Stimulated activated CD8-positive, alpha-beta memory T cell treated with anti-CD3 and anti-CD28 coated beads, Interleukin-12 subunit alpha, Interleukin-12 subunit beta, amount 100 ng/mL, for 24 hours (primary cell): ENCODE measurements around the gene GPI.
"Not testable (repeated sequence)": the region's sequence is repeated elsewhere in the genome, so short reads cannot be mapped to it uniquely, and the experiment has no call there.

Experiments
- DNase-seq: peaks from one replicate; pipeline ENCODE4 v3.0.0-alpha.2; 2020; ENCODE audit errors: extremely low read depth

The GPI gene

GRCh38 chr19:34367624-34367957 lies 2.6 kb downstream of the GPI start:
- DNase-seq = no peak

DNA sequence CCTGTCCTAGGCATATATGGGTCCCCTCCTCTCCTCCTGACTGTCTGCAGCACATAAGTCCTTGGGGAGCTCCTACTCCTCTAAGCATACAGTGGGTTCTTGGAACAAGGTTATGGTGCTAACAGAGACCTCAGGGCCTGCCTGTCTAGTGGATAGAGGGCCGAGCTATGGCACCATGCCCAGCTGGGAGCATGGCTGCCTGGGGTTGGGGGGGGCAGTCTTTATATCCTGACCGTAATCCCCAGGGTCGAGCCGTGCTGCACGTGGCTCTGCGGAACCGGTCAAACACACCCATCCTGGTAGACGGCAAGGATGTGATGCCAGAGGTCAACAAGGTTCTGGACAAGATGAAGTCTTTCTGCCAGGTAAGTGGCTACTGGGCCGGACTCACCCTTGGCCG lies 3.3 kb downstream of the GPI start:
- no peak for DNase-seq

DNA sequence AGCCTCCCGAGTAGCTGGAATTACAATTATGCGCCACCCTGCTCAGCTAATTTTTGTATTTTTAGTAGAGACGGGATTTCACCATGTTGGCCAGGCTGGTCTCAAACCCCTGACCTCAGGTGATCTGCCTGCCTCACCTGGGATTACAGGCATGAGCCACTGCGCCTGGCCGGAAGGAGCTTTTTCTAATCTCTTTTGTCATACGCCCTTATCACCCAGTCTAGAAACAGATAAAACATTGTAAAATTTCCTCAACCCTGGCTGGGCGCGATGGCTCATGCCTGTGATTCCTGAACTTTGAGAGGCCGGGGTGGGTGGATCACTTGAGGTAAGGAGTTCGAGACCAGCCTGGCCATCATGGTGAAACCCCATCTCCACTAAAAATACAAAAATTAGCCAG lies 4.2 kb downstream of the GPI start:
- DNase-seq = not testable (repeated sequence)

DNA sequence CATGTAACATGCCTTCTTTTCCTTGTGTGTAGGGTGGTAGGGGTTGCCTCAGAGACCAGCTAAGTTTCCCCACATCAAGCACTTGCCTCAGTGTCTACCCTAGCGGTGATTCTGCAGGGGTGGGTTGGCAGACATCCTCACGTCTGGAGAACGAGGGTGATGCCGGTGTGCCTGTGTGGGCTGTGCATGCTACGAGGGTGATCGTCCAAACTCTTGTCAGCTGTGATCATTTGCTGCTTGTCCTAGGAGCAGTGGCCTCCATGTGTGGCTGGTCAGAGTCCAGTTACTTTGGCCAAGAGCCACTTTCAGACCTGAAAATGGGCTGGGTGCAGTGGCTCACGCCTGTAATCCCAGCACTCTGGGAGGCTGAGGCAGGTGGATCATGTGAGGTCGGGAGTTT lies 5.1 kb downstream of the GPI start:
- DNase-seq = no peak

DNA sequence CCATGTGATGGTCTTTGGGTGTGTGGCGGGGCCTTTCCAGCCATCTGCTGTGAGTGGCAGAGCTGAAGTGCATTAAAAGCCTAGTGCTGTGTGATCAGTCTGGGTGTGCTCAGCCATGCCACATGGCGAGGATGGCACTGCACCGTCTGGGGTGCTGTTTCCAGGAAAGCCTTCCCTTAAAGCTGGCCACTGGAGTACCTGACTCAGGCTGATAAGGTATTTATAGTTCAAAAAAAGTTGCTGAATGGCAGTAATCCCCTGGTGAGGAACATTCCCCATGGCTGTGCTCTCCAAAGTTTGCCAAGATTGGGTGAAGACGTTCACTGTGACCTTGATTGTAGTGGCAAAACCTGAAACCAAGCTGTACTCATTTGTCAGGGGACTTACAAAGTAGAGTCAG lies 6.0 kb downstream of the GPI start:
- DNase-seq = no peak

DNA sequence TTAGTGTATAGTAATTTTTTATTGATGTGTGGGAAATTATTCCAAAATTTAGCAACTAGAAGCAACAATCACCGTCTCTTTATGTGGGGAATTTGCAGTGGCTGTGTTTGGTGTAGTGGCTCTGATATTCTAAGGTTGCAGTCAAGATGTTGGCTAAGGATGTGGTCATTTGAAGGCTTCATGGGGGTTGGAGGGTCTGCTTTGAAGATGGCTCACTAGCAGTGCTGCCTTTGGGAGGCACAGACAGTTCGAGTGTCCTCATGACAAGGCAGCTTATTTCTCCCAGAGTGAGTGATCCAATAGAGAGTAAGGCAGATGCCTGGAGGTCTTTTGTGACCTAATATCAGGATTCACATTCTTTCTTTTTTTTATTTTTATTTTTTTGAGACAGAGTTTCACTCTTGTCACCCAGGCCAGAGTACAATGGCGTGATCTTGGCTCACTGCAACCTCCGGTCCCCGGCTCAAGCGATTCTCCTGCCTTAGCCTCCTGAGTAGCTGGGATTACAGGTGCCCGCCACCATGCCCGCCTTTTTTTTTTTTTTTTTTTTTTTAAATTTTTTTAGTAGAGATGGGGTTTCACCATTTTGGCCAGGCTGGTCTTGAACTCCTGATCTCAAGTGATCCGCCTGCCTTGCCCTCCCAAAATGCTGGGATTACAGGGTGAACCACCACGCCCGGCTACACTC lies 8.7 kb downstream of the GPI start:
- no peak for DNase-seq

- no peak for DNase-seq
These were observed 10.6 kb downstream of the GPI start for GRCh38 chr19:34375598-34375997.

- no peak for DNase-seq
These were observed 15.7 kb downstream of the GPI start for GRCh38 chr19:34380639-34381241.

- DNase-seq = no peak
These were observed 16.6 kb downstream of the GPI start for GRCh38 chr19:34381399-34382251.

DNA sequence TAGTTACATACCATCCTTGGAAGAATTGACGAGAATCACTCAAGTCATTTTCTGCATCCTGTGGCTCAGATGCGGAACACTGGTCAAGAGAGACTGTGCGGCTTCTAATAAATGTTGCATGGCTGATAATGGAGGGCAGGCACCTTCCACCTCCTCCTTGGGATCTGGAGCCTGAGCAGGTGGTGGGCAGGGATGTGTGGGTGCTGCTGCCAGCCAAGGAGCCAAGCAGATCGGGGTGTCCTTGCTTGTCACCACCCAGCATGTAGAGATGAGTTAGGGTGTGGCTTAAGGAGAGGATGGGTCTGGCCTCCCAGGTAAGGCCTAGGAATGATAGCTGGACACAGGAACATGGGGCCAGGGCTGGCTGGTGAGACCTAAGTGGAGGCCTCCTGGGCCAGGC lies 17.5 kb downstream of the GPI start:
- DNase-seq = no peak

- DNase-seq = no peak
These were observed 18.6 kb downstream of the GPI start for GRCh38 chr19:34383599-34383998.

DNA sequence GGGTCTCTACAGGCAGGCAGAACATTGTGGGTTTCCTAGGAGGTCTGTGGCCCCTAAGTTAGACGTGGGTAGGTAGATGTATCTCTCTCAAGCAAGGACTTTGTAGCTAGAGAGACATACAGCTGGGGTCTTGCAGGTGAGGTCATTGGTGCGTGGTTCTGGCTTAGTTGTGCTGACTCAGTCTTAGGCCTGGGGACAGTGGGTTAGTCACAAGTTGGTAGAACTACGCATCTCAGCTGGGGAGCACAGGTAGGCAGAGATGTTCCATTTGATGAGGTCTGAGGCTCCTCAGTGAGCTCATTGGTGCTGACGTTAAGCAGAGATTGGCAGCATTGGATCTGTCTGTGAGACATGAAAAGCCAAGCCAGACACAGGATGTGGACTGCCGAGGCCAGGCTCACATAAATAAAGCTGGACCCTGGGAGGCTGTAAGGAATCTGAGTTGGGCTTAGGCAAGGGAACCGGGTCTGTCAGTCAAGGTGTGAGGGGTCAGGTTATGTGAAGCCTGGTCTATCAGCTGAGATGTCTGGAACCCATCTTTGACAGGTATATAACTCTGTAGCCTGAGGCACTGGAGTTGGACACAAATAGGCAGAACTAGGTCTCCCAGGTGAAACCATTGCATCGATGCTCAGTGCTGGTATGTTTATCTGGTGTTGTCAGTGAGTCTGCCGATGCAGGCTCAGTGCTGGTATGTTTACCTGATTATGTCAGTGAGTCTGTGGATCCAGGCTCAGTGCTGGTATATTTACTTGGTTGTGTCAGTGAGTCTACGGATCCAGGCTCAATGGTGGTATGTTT lies 21.8 kb downstream of the GPI start:
- DNase-seq = no peak

- no peak for DNase-seq
These were observed 22.4 kb downstream of the GPI start for GRCh38 chr19:34387446-34387810.

DNA sequence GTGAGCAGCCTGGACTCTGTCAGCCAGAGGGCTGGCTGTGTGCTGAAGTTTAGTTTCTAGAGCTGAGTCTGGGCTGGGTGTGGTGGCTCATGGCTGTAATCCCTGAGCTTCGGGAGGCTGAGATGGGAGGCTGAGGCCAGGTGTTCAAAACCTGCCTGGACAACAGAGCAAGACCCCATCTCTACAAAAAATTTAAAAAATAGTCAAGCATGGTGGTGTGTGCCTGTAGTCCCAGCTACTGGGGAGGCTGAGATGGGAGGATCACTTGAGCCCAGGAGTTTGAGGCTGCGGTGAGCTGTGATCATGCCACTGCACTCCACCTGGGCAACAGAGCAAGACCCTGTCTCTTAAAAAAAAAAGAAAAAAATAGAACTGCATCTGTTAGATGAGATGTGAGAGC lies 23.7 kb downstream of the GPI start:
- not testable (repeated sequence) for DNase-seq

GRCh38 chr19:34391813-34392212 lies 26.8 kb downstream of the GPI start:
- no peak for DNase-seq

DNA sequence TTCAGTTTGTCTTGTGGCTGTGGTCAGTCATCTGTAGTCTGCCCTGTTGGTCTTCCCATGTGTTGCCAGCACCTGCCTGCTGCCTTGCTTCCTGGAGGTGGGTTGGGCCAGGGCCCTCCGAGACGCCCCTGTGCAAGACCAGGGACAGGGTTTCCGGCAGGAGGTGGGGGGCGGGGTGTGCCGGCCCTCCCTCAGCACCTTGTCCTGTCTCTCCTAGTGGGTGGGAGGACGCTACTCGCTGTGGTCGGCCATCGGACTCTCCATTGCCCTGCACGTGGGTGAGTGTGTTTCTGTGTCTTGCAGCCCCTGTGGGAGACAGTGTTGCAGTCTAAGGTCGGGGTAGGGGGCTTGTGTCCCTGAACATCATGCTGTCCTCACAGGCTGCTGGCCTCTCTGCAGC lies 28.0 kb downstream of the GPI start:
- no peak for DNase-seq

DNA sequence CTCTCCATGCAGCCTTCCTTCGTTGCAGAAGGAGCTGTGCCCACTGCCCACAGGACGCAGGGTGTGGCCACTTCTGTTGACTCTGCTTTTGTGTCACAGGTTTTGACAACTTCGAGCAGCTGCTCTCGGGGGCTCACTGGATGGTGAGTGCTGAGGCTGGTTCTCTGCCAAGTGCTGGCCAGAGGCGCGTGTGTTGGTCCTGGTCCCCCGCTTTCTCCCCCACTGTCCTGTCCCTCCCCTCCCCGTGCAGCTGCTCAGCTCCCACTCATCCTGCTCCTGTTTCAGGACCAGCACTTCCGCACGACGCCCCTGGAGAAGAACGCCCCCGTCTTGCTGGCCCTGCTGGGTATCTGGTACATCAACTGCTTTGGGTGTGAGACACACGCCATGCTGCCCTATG lies 28.6 kb downstream of the GPI start:
- no peak for DNase-seq

GRCh38 chr19:34397853-34398252 lies 32.9 kb downstream of the GPI start:
- DNase-seq = no peak

GRCh38 chr19:34399886-34400285 lies 34.9 kb downstream of the GPI start:
- no peak for DNase-seq

GRCh38 chr19:34400844-34401243 lies 35.8 kb downstream of the GPI start:
- not testable (repeated sequence) for DNase-seq

- no peak for DNase-seq
These were observed 37.1 kb downstream of the GPI start for GRCh38 chr19:34402074-34402600.

DNA sequence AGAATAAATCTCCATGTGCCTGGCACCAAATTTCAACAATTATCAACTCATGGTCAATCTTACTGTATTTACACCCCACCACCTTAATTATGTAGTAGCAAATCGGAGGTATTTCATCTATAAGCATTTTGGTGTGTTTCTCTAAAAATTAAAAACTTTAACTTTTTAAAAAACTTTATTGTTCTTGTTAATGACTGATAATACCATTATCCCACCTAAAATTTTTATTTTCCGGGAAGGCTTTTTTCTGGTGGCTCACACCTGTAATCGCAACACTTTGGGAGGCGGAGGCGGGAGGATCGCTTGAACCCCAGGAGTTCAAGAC lies 38.8 kb downstream of the GPI start:
- DNase-seq = no peak
